Smooth muscle cell (in vitro differentiated cells): Measurements from ENCODE around the gene HIVEP3. TPM values are rescaled to one million over a fixed set of nuclear protein-coding genes. Genes with fewer than 3 reads are reported as not detected.

Experiments
- DNase-seq: peaks from one replicate; lab custom pipeline; 2025; ENCODE audit not compliant: unreplicated experiment; lab: John Stamatoyannopoulos, UW
- H2AFZ ChIP-seq: fragments of 200-600 bp; sonication (generic); 2 replicates; pipeline ENCODE4 v1.6.0; 2016; ENCODE audit warnings: antibody characterized with exemption, low read depth, mild to moderate bottlenecking
- H3F3A ChIP-seq: fragments of 200-600 bp; sonication (generic); 2 replicates; pipeline ENCODE4 v1.6.0; 2017; ENCODE audit warnings: antibody characterized with exemption, low read depth
- H3K27ac ChIP-seq: fragments of 200-600 bp; sonication (generic); 2 replicates; pipeline ENCODE4 v1.5.1; 2016; ENCODE audit warnings: low read depth, mild to moderate bottlenecking
- H3K27me3 ChIP-seq: fragments of 200-600 bp; sonication (generic); 2 replicates; pipeline ENCODE4 v1.6.1; 2016; ENCODE audit warnings: low read depth, mild to moderate bottlenecking
- H3K36me3 ChIP-seq: fragments of 200-600 bp; sonication (generic); 2 replicates; pipeline ENCODE4 v1.5.1; 2016; ENCODE audit warnings: low read depth
- H3K4me1 ChIP-seq: fragments of 200-600 bp; sonication (generic); 2 replicates; pipeline ENCODE4 v1.5.1; 2016; ENCODE audit warnings: low read depth
- H3K4me2 ChIP-seq: fragments of 200-600 bp; sonication (generic); 2 replicates; pipeline ENCODE4 v1.6.0; 2016; ENCODE audit warnings: mild to moderate bottlenecking
- H3K4me3 ChIP-seq: fragments of 200-600 bp; sonication (generic); 2 replicates; pipeline ENCODE4 v1.5.1; 2016; ENCODE audit warnings: mild to moderate bottlenecking
- H3K79me2 ChIP-seq: fragments of 200-600 bp; sonication (generic); 2 replicates; pipeline ENCODE4 v1.6.0; 2016; ENCODE audit warnings: low read depth, mild to moderate bottlenecking
- H3K9ac ChIP-seq: fragments of 200-600 bp; sonication (generic); 2 replicates; pipeline ENCODE4 v1.6.0; 2016; ENCODE audit warnings: low read depth
- H3K9me3 ChIP-seq: fragments of 200-600 bp; sonication (generic); replicated peaks from 2 replicates; pipeline ENCODE4 v1.5.1; 2016; ENCODE audit warnings: low read depth
- H4K20me1 ChIP-seq: fragments of 200-600 bp; sonication (generic); 2 replicates; pipeline ENCODE4 v1.6.0; 2016; ENCODE audit warnings: low read depth
- WGBS: methylation state at CpG from one replicate; pipeline ENCODE4 v1.1.7; 2016; ENCODE audit warnings: low lambda C conversion rate; 5-methylcytosine and 5-hydroxymethylcytosine counted together
- polyA plus RNA-seq: library from polyadenylated mRNA; unstranded; fragments of >200 nt; fragmentation: Nextera tagmentation; extraction: Ambion mirVana; gene quantifications from 2 replicates; pipeline ENCODE4 v1.2.1, GENCODE V29; 2016
- total RNA-seq: library from RNA; depleted of rRNA; stranded (reverse); fragments of >200 nt; gene quantifications from 2 replicates; pipeline ENCODE4 v1.2.3, GENCODE V29; 2014
- TF ChIP-seq, protein P1 (sequence below): fragments of 200-600 bp; sonication (generic); IDR thresholded peaks from 2 replicates; pipeline ENCODE4 v1.5.1; 2017; ENCODE audit warnings: borderline replicate concordance, mild to moderate bottlenecking, antibody characterized with exemption; ENCODE audit not compliant: insufficient read depth, poor library complexity, severe bottlenecking

The HIVEP3 gene
- total and polyA plus RNA-seq, 2 experiments from 2014 or later: 2.1 to 6.4 TPM

DNA sequence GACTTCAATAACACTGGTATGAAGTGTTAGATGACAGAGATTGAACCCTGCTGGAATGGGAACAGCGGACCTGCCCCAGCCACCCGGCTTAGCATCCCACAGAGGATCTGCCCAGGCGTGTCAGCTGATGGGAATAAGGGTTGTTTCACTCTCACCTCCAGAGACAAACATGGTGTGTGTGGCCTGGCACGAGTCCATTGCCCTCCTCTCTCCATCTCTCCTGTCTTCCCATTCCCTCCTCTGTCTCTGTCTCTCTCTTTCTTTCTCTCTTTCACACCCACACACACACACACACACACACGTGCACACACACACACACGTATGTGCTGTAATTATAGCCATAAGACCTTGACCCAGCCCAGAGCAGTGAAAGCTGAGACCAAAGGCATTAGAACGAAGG lies 200.2 kb downstream of the HIVEP3 start:
- TF ChIP-seq, protein P1, sequence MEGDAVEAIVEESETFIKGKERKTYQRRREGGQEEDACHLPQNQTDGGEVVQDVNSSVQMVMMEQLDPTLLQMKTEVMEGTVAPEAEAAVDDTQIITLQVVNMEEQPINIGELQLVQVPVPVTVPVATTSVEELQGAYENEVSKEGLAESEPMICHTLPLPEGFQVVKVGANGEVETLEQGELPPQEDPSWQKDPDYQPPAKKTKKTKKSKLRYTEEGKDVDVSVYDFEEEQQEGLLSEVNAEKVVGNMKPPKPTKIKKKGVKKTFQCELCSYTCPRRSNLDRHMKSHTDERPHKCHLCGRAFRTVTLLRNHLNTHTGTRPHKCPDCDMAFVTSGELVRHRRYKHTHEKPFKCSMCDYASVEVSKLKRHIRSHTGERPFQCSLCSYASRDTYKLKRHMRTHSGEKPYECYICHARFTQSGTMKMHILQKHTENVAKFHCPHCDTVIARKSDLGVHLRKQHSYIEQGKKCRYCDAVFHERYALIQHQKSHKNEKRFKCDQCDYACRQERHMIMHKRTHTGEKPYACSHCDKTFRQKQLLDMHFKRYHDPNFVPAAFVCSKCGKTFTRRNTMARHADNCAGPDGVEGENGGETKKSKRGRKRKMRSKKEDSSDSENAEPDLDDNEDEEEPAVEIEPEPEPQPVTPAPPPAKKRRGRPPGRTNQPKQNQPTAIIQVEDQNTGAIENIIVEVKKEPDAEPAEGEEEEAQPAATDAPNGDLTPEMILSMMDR: no peak
- H3F3A ChIP-seq: no peaks in the 10 kb centered on the region
- no peaks in the 10 kb centered on the region for H3K79me2 ChIP-seq
- no peak overlapping the region for H3K27ac ChIP-seq
- no peaks in the 10 kb centered on the region for H3K9me3 ChIP-seq
- H4K20me1 ChIP-seq: no peaks in the 10 kb centered on the region
- no peak overlapping the region for H2AFZ ChIP-seq
- peaks cover 3% of the 10 kb centered on the region for H3K4me1 ChIP-seq
- no peak overlapping the region for H3K4me3 ChIP-seq
- 83% methylated on average over 7 of the region's 7 CpGs for WGBS
- DNase-seq: no peak
- H3K36me3 ChIP-seq: no peaks in the 10 kb centered on the region
- H3K4me2 ChIP-seq: no peak overlapping the region
- H3K9ac ChIP-seq: no peak overlapping the region
- no peaks in the 10 kb centered on the region for H3K27me3 ChIP-seq

DNA sequence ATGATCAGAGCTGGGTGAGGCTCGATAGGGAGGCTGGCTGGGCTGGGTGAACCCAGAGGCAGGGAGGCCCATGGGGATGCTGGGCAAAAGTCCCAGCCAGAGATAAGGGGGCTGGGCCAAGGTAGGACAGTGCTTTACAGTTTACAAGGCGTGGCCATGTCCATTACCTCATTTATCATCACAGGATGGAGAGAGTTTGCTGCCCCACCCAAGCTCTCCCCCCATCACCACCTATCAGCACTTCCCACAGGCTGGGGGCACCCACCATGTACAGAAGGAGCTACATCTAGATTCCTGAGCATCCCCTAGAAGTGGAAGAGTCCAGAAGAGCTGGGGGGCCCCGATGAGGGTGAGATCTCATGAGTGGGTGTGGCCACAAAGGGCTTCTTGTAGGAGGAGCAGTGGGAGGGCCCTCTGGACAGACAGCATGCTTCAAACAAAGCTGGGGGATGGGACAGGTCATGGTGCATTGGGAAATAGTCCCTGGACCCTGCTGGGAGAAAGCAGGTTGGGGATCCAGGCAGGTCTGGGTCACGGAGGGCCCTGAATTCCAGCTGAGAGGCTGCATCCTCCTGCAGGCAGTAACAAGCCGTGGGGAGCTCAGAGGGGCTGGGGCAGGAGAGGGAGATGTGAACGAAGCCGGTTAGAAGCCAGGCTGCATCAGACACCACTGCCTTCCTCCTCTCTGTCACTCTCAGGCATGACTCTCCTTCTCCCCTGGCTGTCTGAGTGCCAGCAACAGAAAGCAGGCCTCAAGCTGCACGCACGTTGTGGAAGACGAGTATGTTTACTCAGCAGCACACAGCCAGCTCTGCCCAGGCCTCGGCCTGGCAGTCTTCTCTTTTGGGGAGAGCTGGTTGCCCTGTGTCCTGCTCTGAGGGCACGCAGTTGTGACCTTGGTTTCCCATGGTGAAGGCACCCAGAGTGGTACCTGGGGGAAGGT lies 202.3 kb downstream of the HIVEP3 start:
- peaks cover 6% of the 10 kb centered on the region for H3K4me1 ChIP-seq
- no peaks in the 10 kb centered on the region for H4K20me1 ChIP-seq
- TF ChIP-seq, protein P1: no peak
- H3K4me3 ChIP-seq: no peak overlapping the region
- no peaks in the 10 kb centered on the region for H3K27me3 ChIP-seq
- no peak overlapping the region for H3K27ac ChIP-seq
- H3K4me2 ChIP-seq: no peak overlapping the region
- H3K79me2 ChIP-seq: no peaks in the 10 kb centered on the region
- no peaks in the 10 kb centered on the region for H3F3A ChIP-seq
- no peaks in the 10 kb centered on the region for H3K9me3 ChIP-seq
- no peaks in the 10 kb centered on the region for H3K36me3 ChIP-seq
- WGBS: 75% methylated on average over 12 of the region's 12 CpGs
- no peak overlapping the region for H3K9ac ChIP-seq
- no peak for DNase-seq
- no peak overlapping the region for H2AFZ ChIP-seq

DNA sequence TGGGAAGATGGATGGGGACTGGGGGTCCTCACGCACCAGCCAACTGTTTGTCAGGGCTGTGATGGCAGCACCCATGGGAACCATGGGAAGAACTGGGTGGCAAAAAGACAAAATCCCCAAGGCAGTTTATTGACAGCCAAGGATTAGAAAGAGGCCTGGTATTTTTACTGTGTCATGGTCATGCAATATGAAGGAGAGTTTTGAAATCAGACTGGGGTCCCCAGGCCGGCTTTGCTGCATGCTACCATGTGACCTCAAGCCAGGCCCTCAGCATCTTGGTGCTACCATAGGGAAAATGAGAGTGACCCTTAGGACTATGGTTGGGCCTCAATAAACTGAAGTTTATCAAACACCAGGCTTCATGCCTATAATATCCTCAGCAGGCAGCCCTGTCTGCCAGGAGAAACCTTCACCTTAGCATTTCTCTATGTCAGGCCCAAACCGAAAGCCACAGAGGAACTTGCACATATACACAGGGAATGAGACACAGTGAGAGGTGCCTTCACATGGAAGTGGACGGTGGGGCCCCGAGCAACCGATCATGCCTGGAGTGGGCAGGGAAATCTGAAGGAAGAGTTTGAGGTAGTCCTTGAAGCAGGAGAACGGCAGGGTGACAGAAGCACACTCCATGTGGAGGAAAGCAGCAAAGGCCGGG lies 203.2 kb downstream of the HIVEP3 start:
- no peaks in the 10 kb centered on the region for H3K9me3 ChIP-seq
- H3K9ac ChIP-seq: no peak overlapping the region
- no peak overlapping the region for H3K27ac ChIP-seq
- no peak overlapping the region for H3K4me3 ChIP-seq
- no peak for DNase-seq
- H3K79me2 ChIP-seq: no peaks in the 10 kb centered on the region
- no peaks in the 10 kb centered on the region for H4K20me1 ChIP-seq
- TF ChIP-seq, protein P1: no peak
- H3K36me3 ChIP-seq: no peaks in the 10 kb centered on the region
- WGBS: 86% methylated on average over 8 of the region's 8 CpGs
- no peaks in the 10 kb centered on the region for H3F3A ChIP-seq
- H3K27me3 ChIP-seq: no peaks in the 10 kb centered on the region
- H3K4me1 ChIP-seq: peaks cover 6% of the 10 kb centered on the region
- no peak overlapping the region for H2AFZ ChIP-seq
- no peak overlapping the region for H3K4me2 ChIP-seq
